ENCODE results near the gene ABHD13.
"Not testable (repeated sequence)": the region's sequence is repeated elsewhere in the genome, so short reads cannot be mapped to it uniquely, and the experiment has no call there.

Gene ABHD13

GRCh38 chr13:108225440-108225839, 7.2 kb downstream of the ABHD13 start:
- no peak for DNase-seq

DNA sequence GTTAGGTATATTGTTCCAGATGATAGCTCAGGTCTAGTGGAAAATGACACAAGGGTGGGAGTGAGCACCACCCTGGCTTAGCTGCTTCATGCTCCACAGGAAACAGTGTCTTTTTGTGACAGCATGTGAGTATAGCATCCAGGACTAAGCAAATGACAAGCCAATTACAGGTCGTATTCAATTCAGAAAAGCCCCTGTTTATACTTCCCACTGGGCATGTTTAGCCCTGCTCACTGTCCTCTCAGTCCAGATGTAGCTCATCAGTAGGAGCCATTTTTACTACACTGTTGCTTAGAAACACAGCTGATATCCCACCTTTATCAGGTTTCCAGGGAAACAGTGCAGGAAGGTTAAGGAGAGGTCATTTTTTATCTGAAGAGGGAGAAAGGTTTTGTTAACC, 8.0 kb downstream of the ABHD13 start:
- DNase-seq, result no peak

GRCh38 chr13:108227651-108228272, 9.6 kb downstream of the ABHD13 start:
- peak; percentile 44 for DNase-seq

DNA sequence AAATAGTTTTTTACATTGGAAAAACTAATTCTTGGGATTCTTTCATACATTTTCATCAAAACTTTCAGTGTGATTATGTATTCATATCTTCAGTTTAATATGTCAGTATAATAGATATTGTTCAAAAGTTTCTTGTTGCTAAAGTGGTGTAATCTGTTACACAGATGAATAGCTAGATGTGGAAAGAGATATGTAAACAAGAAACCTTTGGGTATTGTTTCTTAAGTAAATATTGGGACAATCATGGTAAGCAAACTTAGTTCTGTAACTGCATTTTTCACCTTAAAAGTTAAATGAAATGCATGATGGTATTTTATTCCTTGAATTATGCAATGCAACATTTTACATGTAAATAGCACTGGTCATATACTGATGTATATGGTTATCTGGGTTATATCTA, 12.2 kb downstream of the ABHD13 start:
- no peak for DNase-seq

DNA sequence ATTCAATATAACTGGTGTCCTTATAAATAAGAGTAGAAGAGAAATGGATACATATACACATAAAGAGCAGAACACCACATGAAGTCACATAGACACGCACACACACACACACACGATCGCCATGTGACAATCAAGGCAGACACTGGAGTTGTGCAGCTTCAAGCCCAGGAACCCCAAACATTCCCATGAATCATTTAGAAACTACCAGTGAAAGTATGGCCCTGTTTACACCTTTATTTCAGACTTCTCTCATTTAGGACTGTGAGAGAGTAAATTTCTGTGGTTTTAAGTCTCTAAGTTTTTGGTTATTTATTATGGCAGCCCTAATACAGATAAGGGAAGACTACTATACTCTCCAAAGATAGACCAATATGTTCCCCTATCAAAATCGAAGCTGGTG, 31.0 kb downstream of the ABHD13 start:
- no peak for DNase-seq

DNA sequence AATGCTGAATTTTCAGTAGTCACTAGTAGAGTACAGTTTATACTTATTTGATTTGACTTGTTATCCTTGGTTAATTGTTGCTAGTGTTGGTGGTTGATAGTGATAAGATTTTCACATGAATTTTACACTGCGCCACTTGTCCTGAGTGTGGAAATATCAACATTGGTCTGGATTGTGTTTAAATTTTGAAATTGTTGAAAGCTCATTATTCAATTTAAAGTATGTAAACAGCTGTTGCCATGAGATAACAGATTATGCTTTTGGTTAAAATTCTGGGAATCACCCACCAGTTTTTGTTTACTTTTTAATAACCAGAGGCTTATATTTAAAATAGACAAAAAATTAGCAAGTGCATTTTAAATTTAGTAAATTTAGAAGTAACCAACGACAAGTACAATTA, 39.1 kb downstream of the ABHD13 start:
- DNase-seq, result no peak

DNA sequence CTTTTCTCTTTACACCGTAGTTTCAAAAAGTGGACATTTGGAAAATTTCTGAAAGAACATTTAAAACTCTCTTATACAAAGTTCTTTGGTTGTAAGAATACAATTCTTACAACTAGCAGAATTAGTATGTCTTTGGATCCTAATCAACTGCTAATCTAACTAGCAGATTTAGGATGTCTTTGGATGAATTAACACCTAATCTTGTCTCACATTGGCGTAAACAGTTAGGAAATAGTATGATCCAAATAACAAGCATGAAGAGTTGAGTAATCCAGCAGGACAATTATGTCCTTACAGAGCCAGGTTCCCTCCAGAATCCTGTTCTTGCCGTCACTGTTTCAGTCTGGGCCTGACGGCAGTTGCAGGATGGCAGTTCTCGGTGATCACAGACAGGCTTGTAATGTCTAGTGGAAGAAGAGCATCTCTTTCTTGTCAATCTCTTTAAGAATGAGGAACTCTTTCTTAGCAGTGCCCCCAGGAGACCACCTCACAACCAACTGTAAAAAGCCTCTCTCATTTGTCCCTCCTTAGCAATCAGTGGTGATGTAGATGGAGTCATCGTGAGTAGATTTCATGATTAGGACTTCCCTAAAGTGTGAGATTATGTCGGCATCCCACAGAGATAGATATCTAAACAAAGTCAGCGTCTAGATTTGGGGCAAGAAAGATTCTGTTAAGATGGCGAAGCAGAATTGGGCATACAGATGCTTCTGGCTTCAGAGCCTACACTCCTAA, 45.6 kb downstream of the ABHD13 start:
- DNase-seq, result no peak

DNA sequence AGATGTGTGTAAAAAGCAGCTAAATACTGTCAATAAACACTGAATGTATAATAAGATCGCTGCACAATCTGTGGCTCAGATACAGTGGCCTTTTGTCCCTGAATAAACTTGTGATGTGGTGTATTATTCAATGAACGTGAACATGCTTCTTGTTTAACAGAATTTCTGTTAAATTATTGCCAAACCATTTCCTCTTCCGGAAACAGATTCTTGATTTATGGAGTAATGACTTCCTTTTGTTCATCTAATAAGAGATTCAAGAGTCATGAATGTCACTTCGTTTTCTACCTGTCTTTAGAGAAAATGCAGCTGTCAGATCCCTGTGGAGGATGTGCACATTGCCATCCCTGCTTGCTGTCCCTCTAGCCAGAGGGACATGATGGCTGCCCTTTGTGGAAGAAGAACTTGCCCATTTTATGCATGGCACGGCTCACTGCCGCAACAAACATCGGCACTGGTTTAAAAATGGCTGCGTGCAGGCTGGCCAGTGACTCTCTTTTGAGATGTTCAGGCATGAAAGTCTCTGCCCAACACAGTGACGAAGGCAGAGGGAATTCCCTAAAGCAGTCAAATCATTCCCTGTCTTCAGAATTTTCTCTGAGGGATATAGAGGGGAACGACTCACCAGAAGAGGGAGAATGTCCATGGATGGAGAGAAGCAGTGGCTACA, 48.3 kb downstream of the ABHD13 start:
- DNase-seq, result no peak

- no peak for DNase-seq
These were observed 49.2 kb downstream of the ABHD13 start for GRCh38 chr13:108267347-108267746.

DNA sequence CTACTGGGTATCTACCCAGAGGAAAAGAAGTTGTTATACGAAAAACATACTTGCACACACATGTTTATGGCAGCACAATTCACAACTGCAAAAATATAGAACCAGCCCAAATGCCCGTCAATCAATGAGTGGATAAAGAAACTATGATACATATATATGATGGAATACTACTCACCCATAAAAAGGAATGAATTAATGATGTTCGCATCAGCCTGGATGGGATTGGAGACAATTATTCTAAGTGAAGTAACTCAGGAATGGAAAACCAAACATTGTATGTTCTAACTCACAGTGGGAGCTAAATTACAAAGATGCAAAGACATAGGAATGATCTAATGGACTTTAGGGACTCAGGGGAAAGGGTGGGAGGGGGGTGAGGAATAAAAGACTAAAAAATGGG, 49.7 kb downstream of the ABHD13 start:
- DNase-seq, result not testable (repeated sequence)

DNA sequence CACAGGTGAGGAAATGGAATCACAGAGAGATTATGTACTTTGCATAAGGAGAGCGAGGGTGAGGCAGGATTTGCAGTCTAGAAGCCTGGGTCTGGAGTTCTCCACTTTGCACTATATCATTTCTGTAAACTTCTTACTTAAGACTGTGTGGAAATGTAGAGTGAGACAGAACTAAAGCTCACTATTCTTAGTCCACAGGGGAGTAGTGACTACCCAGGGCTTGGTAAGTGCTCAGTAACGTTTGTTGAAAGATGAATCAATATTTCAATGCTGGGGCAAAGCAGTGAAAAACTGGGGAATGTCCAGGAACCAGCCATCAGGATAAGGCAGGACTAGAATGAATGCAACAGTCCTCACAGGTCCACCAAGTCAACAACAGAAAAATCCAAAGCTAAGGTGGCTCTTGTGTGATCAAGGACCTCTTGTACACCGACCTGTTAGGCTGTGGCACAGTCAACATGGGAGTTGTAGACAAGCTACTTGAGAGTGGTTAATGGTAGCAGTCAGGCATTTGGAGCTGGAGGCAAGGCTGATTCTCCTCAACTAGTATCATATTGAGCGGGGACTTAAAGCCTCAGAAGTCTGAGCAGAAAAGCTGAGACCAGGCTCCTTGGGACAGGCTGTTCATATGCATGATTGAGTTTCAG, 50.4 kb downstream of the ABHD13 start:
- DNase-seq, result no peak

DNA sequence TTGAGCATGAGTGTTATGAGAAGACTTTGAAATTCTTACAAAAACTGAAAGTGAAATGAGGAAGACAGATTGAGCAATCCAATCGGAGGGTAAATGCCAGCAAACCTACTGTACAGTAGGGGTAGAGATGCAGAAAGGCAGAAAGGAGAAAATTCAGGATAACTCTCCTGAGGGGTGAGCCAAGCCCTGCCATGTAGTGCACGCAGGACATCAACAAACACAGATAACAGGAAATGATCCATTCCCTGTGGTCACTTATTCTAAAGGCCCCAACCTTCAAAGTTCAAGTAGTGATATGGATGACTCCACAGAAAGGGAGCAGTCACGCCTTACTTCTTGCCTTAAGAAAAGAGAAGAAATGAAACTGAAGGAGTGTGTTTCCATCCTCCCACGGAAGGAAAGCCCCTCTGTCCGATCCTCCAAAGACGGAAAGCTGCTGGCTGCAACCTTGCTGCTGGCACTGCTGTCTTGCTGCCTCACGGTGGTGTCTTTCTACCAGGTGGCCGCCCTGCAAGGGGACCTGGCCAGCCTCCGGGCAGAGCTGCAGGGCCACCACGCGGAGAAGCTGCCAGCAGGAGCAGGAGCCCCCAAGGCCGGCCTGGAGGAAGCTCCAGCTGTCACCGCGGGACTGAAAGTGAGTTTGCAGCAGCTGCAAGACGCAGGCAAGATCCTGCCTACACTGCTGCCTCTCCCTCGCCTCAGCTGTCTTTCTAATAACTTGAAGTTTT, 51.6 kb downstream of the ABHD13 start, which contains the start of gene TNFSF13B:
TNFSF13B (plus strand) TSS at position 118 of the 728 bp plus-strand sequence; CDS start at position 296, 178 bp downstream.
- DNase-seq, result peak; percentile 19

GRCh38 chr13:108270442-108270841, 52.2 kb downstream of the ABHD13 start:
- no peak for DNase-seq

- DNase-seq, result peak; percentile 6
These were observed 54.1 kb downstream of the ABHD13 start for GRCh38 chr13:108272333-108272732.

- DNase-seq, result no peak
These were observed 55.4 kb downstream of the ABHD13 start for GRCh38 chr13:108273429-108274118.

- DNase-seq, result no peak
These were observed 56.5 kb downstream of the ABHD13 start for GRCh38 chr13:108274718-108275117.

GRCh38 chr13:108276060-108276459, 57.9 kb downstream of the ABHD13 start:
- no peak for DNase-seq

DNA sequence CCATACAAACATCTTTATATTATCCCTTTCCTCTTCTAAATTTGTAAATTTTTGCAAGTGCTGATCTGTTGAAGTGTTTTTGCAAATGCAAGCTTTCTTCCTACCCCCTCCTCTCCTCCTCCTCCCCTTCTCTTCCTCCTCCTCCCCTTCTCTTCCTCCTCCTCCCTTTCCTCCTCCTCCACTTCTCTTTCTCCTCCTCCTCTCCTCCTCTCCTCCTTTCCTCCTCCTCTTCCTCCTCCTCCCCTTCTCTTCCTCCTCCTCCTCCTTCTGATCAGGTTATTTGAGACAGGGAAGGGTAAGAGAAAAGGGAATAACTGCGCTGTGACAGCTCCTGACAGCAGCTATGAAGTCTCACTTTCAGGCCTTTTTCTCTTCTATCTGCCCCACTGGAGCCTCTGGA, 60.3 kb downstream of the ABHD13 start:
- no peak for DNase-seq

GRCh38 chr13:108281901-108282300, 63.7 kb downstream of the ABHD13 start:
- no peak for DNase-seq

- no peak for DNase-seq
These were observed 64.9 kb downstream of the ABHD13 start for GRCh38 chr13:108283110-108283509.

Data from EL (cell line).